ENCODE results near the gene SIGLEC9.
"Not testable (repeated sequence)": the region's sequence is repeated elsewhere in the genome, so short reads cannot be mapped to it uniquely, and the experiment has no call there.

Gene SIGLEC9

DNA sequence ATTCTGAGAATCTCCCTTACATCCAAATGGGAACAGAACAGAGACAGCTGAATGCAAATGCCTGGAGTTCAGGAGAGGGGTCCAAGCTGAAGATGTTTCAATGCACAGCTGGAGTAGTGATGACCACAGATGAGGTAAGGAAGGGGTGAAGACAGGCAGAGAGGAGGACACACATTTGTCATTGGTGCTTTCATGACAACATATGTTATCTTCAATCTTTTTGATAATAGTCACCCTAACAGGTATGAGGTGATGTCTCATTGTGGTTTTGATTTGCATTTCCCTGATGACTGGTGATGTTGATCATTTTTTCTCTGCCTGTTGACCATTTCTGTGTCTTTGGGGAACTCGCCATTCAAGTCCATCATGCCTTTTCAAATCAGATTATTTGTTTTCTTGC is 36.6 kb downstream of the SIGLEC9 start:
- H3K9me3 Mint-ChIP-seq (ENCODE audit: low read depth): no peaks in the 10 kb centered on the region
- no peaks in the 10 kb centered on the region for H3K36me3 Mint-ChIP-seq
- peaks cover 2% of the 10 kb centered on the region for H3K4me1 Mint-ChIP-seq (ENCODE audit: low read depth)
- no peaks in the 10 kb centered on the region for H3K27me3 Mint-ChIP-seq
- H3K4me3 Mint-ChIP-seq: no peak overlapping the region
- no peak overlapping the region for H3K27ac Mint-ChIP-seq

DNA sequence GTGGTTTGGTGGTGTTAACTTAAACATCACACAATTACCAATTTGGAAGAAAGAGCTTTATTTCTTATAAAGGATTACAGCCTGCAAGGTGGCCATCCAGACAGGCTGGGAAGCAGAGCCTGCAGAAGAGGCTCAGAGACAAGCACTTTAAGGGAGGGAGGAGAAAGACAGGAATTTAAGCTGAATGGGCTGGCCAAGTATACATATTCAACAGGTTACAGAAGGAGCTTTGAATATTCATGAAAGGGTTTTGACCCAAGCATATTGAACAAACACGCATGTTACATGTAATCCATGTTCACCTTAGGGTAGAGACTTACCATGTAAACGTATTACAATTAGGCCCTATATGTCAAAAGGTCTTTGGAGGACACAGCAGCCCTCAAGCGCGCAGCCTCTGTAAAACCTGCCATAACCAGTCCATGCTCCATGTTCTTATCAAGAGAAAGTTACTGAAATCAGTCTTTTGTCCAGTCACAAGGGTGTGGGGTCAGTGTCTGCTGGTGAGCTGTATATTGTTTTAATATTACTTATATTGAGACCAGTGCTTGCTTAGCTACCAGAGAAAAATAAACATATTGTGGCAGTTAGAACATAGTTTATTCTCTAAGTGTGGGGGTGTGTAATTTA is 37.3 kb downstream of the SIGLEC9 start:
- no peaks in the 10 kb centered on the region for H3K36me3 Mint-ChIP-seq
- H3K27me3 Mint-ChIP-seq: no peaks in the 10 kb centered on the region
- no peak overlapping the region for H3K27ac Mint-ChIP-seq
- H3K9me3 Mint-ChIP-seq (ENCODE audit: low read depth): no peaks in the 10 kb centered on the region
- H3K4me3 Mint-ChIP-seq: no peak overlapping the region
- H3K4me1 Mint-ChIP-seq (ENCODE audit: low read depth): peaks cover 7% of the 10 kb centered on the region

DNA sequence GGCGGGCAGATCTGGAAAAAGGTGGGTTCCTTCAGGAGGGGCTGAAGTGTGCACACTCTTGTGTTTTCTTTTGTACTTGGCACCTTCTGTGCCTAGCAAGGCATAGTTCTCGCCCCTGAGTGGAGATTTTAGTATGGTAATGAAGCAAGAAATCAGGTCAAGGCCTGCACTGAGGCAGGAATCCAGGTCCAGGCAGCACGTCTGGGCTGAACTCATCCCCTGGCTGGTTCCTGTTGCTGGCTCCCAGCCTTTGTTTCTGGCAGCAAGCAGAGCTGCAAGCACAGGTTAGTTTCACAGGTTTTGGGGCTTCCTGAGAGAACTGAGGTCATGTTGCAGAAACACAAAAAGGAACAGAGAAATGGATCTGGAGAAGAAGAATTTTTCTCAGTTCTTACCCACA is 38.6 kb downstream of the SIGLEC9 start:
- Mint-ChIP-seq H3K4me1 (ENCODE audit: low read depth) (peaks cover 19% of the 10 kb centered on the region), H3K9me3 (ENCODE audit: low read depth) (no peaks in the 10 kb centered on the region), H3K27me3 (no peaks in the 10 kb centered on the region), H3K4me3 (no peak overlapping the region), H3K27ac (no peak overlapping the region), H3K36me3 (no peaks in the 10 kb centered on the region)

DNA sequence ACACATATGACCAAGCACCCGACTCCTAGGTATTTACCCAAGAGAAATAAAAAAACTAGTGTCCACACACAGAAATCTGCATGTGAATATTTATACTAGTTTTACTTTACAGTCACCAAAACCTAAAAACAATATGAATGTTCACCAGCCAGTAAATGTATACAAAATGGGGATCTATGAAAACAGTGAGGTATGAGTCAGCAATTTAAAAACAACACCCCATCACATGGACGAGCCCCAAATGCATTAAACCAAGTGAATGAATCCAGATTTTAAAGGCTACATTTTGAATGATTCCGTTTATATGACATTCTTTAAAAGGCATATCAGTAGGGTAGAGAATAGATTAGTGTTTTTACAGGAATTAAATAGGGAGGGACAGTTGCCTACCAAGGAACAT is 39.5 kb downstream of the SIGLEC9 start:
- Mint-ChIP-seq H3K9me3 (ENCODE audit: low read depth) (no peaks in the 10 kb centered on the region), H3K27me3 (no peaks in the 10 kb centered on the region), H3K4me3 (no peak overlapping the region), H3K4me1 (ENCODE audit: low read depth) (peaks cover 25% of the 10 kb centered on the region), H3K36me3 (no peaks in the 10 kb centered on the region), H3K27ac (no peak overlapping the region)

DNA sequence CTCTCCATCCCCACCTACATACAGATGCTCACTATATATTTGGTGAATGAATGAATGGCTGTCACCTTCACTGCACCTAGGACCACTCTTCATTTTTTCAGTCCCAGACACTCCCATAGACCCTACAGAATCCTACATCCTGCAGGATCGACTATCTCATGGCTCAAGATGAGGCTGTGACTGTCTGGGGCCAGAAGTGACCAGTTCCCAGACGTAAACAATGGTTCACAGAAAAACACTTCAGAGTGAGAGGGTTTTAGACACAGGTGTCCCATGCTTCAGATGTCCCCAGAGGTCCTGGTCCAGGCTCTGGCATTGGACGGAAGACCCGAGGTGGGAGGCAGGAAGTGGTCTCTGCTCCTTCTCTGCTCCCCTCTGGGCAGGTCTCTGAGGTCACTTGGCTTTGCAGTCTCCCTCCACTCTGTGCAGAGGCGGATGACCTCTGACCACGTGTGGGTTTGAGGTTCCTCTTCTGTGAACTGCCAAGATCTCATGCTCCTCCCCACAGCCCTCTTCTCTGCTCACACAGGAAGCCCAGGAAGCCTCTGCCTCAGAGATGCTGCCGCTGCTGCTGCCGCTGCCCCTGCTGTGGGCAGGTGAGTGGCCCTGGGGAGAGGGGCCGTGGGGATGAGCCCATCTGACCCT is 42.3 kb downstream of the SIGLEC9 start:
- Mint-ChIP-seq H3K27me3 (peaks cover 4% of the 10 kb centered on the region), H3K4me3 (peak overlapping the region; percentile 59), H3K9me3 (ENCODE audit: low read depth) (no peaks in the 10 kb centered on the region), H3K27ac (no peak overlapping the region), H3K36me3 (no peaks in the 10 kb centered on the region), H3K4me1 (ENCODE audit: low read depth) (peaks cover 29% of the 10 kb centered on the region)

DNA sequence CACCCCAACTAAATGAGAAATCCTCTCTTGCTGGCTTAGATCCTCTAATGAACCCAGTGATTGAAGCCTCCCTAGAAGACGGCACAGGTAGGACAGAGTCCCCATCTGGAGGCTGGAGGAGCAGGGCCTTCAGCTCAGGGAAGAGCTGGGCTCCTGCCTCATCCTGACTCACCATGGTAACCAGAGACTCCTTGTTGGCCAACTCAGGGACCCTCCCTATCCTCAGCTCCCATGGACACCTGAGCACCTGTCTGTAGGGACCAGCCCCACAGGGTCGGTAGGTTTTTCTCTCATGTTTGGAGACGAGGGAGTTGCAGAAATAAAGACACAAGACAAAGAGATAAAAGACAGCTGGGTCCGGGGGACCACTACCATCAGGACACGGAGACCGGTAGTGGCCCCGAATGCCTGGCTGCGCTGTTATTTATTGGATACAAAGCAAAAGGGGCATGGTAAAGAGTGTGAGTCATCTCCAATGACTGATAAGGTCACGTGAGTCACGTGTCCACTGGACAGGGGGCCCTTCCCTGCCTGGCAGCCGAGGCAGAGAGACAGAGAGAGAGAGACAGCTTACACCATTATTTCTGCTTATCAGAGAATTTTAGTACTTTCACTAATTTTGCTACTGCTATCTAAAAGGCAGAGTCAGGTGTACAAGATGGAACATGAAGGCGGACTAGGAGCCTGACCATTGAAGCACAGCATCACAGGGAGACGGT is 44.0 kb downstream of the SIGLEC9 start:
- Mint-ChIP-seq H3K36me3 (no peaks in the 10 kb centered on the region), H3K4me3 (peak overlapping the region; percentile 2), H3K27me3 (peaks cover 4% of the 10 kb centered on the region), H3K27ac (no peak overlapping the region), H3K4me1 (ENCODE audit: low read depth) (peaks cover 29% of the 10 kb centered on the region), H3K9me3 (ENCODE audit: low read depth) (no peaks in the 10 kb centered on the region)

DNA sequence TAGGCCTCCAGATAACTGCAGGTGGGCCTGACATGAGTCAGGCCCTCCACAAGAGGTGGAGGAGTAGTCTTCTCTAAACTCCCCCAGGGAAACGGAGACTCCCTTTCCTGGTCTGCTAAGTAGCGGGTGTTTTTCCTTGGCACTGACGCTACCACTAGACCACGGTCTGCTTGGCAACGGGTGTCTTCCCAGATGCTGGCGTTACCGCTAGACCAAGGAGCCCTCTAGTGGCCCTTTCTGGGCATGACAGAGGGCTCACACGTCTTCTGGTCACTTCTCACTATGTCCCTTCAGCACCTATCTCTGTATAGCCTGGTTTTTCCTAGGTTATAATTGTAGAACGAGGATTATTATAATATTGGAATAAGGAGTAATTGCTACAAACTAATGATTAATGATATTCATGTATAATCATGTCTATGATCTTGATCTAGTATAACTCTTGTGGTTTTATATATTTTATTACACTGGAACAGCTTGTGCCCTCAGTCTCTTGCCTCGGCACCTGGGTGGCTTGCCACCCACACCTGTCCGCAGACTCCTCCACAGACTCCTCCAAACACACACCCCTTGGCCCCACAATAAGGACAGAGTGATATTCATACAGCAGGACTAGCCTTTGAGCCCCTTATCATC is 44.7 kb downstream of the SIGLEC9 start:
- H3K4me1 Mint-ChIP-seq (ENCODE audit: low read depth): peaks cover 29% of the 10 kb centered on the region
- H3K9me3 Mint-ChIP-seq (ENCODE audit: low read depth); H3K27me3 Mint-ChIP-seq; H3K36me3 Mint-ChIP-seq; H3K27ac Mint-ChIP-seq; H3K4me3 Mint-ChIP-seq: not testable (repeated sequence)

DNA sequence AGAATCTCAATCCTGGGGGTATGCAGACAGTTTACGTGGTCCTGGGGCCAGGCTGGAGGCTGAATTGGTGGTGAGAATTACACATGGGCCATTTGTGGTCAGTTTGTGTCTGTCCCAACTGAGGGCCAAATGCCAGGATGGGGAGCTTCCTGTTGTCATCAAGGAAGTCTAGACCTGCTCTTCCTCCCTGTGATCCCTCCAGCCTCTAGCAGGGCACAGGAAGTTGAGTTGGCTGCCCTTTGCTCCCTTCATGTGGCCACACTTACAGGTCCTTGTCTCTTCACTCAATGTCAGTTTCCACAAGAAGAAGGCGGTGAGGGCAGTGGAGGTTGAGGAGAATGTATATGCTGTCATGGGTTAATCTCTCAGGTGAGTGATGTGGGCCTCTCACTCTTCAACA is 47.5 kb downstream of the SIGLEC9 start:
- Mint-ChIP-seq H3K36me3 (no peaks in the 10 kb centered on the region), H3K9me3 (ENCODE audit: low read depth) (no peaks in the 10 kb centered on the region)

DNA sequence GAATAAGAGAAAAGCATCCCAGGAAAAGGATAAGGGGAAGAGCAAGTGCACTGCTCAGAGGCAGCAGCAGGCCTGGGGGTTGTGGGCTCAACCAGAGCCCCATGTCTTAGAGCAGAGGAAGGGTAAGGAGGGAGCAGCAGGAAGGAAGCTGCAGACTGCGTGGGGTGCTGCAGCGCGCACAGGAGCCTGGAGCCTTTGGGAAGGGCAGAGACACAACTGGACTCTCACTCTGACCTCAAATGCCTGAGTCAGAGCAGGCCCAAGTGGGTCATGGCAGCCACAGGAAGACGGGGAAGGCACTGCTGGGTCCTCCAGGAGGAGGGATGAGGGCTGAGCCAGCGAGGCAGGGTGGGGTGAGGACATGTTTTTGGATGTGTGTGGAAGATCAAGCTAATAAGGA is 49.0 kb downstream of the SIGLEC9 start:
- Mint-ChIP-seq H3K9me3 (ENCODE audit: low read depth) (no peaks in the 10 kb centered on the region), H3K36me3 (no peaks in the 10 kb centered on the region), H3K27me3 (peaks cover 5% of the 10 kb centered on the region), H3K4me1 (ENCODE audit: low read depth) (peaks cover 9% of the 10 kb centered on the region), H3K27ac (no peak overlapping the region), H3K4me3 (no peak overlapping the region)

More for the DNA sequence above, 47.5 kb downstream of the SIGLEC9 start:
- H3K4me1 Mint-ChIP-seq (ENCODE audit: low read depth): peaks cover 22% of the 10 kb centered on the region
- no peak overlapping the region for H3K27ac Mint-ChIP-seq
- H3K27me3 Mint-ChIP-seq: peaks cover 4% of the 10 kb centered on the region
- H3K4me3 Mint-ChIP-seq: no peak overlapping the region

DNA sequence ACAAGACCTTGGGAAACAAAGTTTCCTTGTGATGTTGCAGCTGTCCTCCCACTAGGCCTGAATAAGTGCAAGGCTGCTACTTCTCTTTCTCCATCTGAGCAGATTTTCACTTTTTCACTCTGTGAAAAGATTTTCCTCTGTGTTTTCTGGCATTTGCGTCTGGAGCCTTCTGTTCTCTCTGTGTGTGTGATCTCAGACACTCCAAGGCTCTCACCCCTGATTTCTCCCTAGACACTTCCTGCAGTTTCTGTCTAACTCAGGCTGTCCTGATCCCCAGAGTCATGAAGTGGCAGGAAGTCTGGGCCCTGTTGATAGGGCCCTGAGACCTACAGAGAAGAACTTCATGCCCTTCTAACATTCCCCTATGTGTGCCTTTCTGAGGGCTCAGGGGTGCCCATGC is 54.5 kb downstream of the SIGLEC9 start:
- no peak overlapping the region for H3K4me3 Mint-ChIP-seq
- H3K27ac Mint-ChIP-seq: no peak overlapping the region
- peaks cover 4% of the 10 kb centered on the region for H3K27me3 Mint-ChIP-seq
- peaks cover 3% of the 10 kb centered on the region for H3K4me1 Mint-ChIP-seq (ENCODE audit: low read depth)
- H3K36me3 Mint-ChIP-seq: no peaks in the 10 kb centered on the region
- H3K9me3 Mint-ChIP-seq (ENCODE audit: low read depth): no peaks in the 10 kb centered on the region
